ENCODE measurements around the gene OASL. TPM values are rescaled to one million over a fixed set of nuclear protein-coding genes. Genes with fewer than 3 reads are reported as not detected.

OASL gene
- total RNA-seq, 1 experiment from 2014 or later: 1.7 TPM

DNA sequence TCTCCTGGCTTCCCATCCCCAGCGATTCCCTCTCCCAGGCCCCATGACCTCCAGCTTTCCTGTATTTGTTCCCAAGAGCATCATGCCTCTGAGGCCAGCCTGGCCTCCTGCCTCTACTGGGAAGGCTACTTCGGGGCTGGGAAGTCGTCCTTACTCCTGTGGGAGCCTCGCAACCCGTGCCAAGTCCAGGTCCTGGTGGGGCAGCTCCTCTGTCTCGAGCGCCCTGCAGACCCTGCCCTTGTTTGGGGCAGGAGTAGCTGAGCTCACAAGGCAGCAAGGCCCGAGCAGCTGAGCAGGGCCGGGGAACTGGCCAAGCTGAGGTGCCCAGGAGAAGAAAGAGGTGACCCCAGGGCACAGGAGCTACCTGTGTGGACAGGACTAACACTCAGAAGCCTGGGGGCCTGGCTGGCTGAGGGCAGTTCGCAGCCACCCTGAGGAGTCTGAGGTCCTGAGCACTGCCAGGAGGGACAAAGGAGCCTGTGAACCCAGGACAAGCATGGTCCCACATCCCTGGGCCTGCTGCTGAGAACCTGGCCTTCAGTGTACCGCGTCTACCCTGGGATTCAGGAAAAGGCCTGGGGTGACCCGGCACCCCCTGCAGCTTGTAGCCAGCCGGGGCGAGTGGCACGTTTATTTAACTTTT, 37.1 kb downstream of the OASL start:
- BruUV-seq (replicated peaks): no TSS peak
- no peak for TF ChIP-seq EZH2 (IDR thresholded peaks at IDR 0.05; ENCODE audit: low read depth)
- TF ChIP-seq, protein P1, sequence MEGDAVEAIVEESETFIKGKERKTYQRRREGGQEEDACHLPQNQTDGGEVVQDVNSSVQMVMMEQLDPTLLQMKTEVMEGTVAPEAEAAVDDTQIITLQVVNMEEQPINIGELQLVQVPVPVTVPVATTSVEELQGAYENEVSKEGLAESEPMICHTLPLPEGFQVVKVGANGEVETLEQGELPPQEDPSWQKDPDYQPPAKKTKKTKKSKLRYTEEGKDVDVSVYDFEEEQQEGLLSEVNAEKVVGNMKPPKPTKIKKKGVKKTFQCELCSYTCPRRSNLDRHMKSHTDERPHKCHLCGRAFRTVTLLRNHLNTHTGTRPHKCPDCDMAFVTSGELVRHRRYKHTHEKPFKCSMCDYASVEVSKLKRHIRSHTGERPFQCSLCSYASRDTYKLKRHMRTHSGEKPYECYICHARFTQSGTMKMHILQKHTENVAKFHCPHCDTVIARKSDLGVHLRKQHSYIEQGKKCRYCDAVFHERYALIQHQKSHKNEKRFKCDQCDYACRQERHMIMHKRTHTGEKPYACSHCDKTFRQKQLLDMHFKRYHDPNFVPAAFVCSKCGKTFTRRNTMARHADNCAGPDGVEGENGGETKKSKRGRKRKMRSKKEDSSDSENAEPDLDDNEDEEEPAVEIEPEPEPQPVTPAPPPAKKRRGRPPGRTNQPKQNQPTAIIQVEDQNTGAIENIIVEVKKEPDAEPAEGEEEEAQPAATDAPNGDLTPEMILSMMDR (conservative IDR thresholded peaks at IDR 0.05): no peak
- no peak overlapping the region for H3K27ac ChIP-seq
- H3F3A ChIP-seq (ENCODE audit: insufficient read depth, low read depth): peaks cover 6% of the 10 kb centered on the region; the same call in 1 of the 2 replicates
- POLR2A ChIA-PET (ENCODE audit: unreplicated experiment): no interaction called here
- H4K20me1 ChIP-seq (ENCODE audit: insufficient read depth): no peaks in the 10 kb centered on the region
- DNase-seq: no peak
- H3K4me1 ChIP-seq (replicated peaks; ENCODE audit: insufficient read depth): no peaks in the 10 kb centered on the region
- intact Hi-C loops (cut with micrococcal nuclease; ENCODE audit: unreplicated experiment): loop anchor here (10.0 kb wide), 1 partner anchor 93 kb away; no protein-coding TSS in a partner anchor
- H3K4me2 ChIP-seq: no peak overlapping the region
- no peaks in the 10 kb centered on the region for H3K36me3 ChIP-seq (ENCODE audit: low read depth)
- H3K27me3 ChIP-seq (ENCODE audit: insufficient read depth, low read depth): no peaks in the 10 kb centered on the region
- H3K9me3 ChIP-seq (ENCODE audit: insufficient read depth, low read depth): no peaks in the 10 kb centered on the region
- CTCF ChIA-PET: no interaction called here
- H3K79me2 ChIP-seq (ENCODE audit: low read depth): no peaks in the 10 kb centered on the region
- H3K9me2 ChIP-seq (ENCODE audit: insufficient read depth): no peaks in the 10 kb centered on the region
- H3K4me3 ChIP-seq: no peak overlapping the region
- no peak overlapping the region for H2AFZ ChIP-seq

DNA sequence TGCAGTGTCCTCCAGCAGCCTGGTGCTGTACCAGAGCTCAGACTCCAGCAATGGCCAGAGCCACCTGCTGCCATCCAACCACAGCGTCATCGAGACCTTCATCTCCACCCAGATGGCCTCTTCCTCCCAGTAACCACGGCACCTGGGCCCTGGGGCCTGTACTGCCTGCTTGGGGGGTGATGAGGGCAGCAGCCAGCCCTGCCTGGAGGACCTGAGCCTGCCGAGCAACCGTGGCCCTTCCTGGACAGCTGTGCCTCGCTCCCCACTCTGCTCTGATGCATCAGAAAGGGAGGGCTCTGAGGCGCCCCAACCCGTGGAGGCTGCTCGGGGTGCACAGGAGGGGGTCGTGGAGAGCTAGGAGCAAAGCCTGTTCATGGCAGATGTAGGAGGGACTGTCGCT, 38.0 kb downstream of the OASL start:
- no TSS peak for BruUV-seq (replicated peaks)
- no peaks in the 10 kb centered on the region for H3K9me3 ChIP-seq (ENCODE audit: insufficient read depth, low read depth)
- H2AFZ ChIP-seq: no peak overlapping the region
- H3K27me3 ChIP-seq (ENCODE audit: insufficient read depth, low read depth): no peaks in the 10 kb centered on the region
- H3K27ac ChIP-seq: no peak overlapping the region
- DNase-seq: no peak
- no peaks in the 10 kb centered on the region for H4K20me1 ChIP-seq (ENCODE audit: insufficient read depth)
- H3K79me2 ChIP-seq (ENCODE audit: low read depth): no peaks in the 10 kb centered on the region
- intact Hi-C loops (cut with micrococcal nuclease; ENCODE audit: unreplicated experiment): loop anchor here (10.0 kb wide), 1 partner anchor 94 kb away; no protein-coding TSS in a partner anchor
- POLR2A ChIA-PET (ENCODE audit: unreplicated experiment): no interaction called here
- no peak overlapping the region for H3K4me2 ChIP-seq
- no peaks in the 10 kb centered on the region for H3K36me3 ChIP-seq (ENCODE audit: low read depth)
- no peak overlapping the region for H3K4me3 ChIP-seq
- no peaks in the 10 kb centered on the region for H3K9me2 ChIP-seq (ENCODE audit: insufficient read depth)
- peaks cover 6% of the 10 kb centered on the region; the same call in 1 of the 2 replicates for H3F3A ChIP-seq (ENCODE audit: insufficient read depth, low read depth)
- H3K4me1 ChIP-seq (replicated peaks; ENCODE audit: insufficient read depth): no peaks in the 10 kb centered on the region
- TF ChIP-seq EZH2 (IDR thresholded peaks at IDR 0.05; ENCODE audit: low read depth): no peak
- TF ChIP-seq, protein P1 (conservative IDR thresholded peaks at IDR 0.05): no peak
- CTCF ChIA-PET: no interaction called here

DNA sequence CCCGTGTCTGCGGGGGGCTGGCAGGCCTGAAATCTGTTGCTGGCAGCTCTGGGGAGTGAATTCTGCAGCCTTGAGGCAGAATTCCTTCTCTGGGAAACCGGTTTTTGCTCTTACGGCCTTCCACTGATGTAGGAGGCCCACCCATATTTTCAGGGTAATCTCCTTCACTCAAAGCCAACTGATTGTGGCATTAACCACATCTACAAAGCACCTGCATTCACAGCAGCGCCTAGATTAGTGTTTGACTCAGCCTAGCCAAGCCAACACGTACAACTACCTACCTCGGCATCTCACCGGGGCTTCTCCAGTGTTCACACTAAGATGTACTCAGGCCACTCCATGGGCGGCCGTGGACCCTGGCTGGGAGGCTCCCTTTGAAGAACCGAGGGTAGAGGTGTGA, 38.5 kb downstream of the OASL start:
- H3K9me3 ChIP-seq (ENCODE audit: insufficient read depth, low read depth): no peaks in the 10 kb centered on the region
- intact Hi-C loops (cut with micrococcal nuclease; ENCODE audit: unreplicated experiment): loop anchor here (10.0 kb wide), 1 partner anchor 94 kb away; no protein-coding TSS in a partner anchor
- CTCF ChIA-PET: no interaction called here
- BruUV-seq (replicated peaks): no TSS peak
- H3K4me1 ChIP-seq (replicated peaks; ENCODE audit: insufficient read depth): no peaks in the 10 kb centered on the region
- no peak for DNase-seq
- no peaks in the 10 kb centered on the region for H3K36me3 ChIP-seq (ENCODE audit: low read depth)
- no peak overlapping the region for H3K27ac ChIP-seq
- peaks cover 5% of the 10 kb centered on the region; the same call in 1 of the 2 replicates for H3F3A ChIP-seq (ENCODE audit: insufficient read depth, low read depth)
- no peaks in the 10 kb centered on the region for H3K9me2 ChIP-seq (ENCODE audit: insufficient read depth)
- H3K4me3 ChIP-seq: no peak overlapping the region
- H3K79me2 ChIP-seq (ENCODE audit: low read depth): no peaks in the 10 kb centered on the region
- H2AFZ ChIP-seq: no peak overlapping the region
- no peaks in the 10 kb centered on the region for H4K20me1 ChIP-seq (ENCODE audit: insufficient read depth)
- POLR2A ChIA-PET (ENCODE audit: unreplicated experiment): no interaction called here
- H3K27me3 ChIP-seq (ENCODE audit: insufficient read depth, low read depth): no peaks in the 10 kb centered on the region
- TF ChIP-seq EZH2 (IDR thresholded peaks at IDR 0.05; ENCODE audit: low read depth): no peak
- TF ChIP-seq, protein P1 (conservative IDR thresholded peaks at IDR 0.05): no peak
- no peak overlapping the region for H3K4me2 ChIP-seq
